Sigmoid colon (tissue), 4 donors: Measurements from ENCODE around the gene MAP1S.

Experiments used
- CTCF ChIP-seq, 4 experiments: fragments of 450-650 bp in 3 of 4; fragments of 200-600 bp in 1 of 4; IDR thresholded peaks; one replicate each; pipeline ENCODE4 v1.5.1; 2016 to 2019; ENCODE audit warnings: antibody characterized with exemption in 4 of 4, mild to moderate bottlenecking in 3 of 4, moderate library complexity in 2 of 4
- EP300 ChIP-seq, 4 donors: sonication (generic); formaldehyde crosslinking; IDR thresholded peaks; one replicate each; pipeline ENCODE4 v1.6.1; 2017; ENCODE audit warnings: antibody characterized with exemption in 4 of 4
- POLR2A ChIP-seq, 2 donors: fragments of 450-650 bp; IDR thresholded peaks; one replicate each; pipeline ENCODE4 v1.6.1; 2016; ENCODE audit warnings: antibody characterized with exemption in 2 of 2, mild to moderate bottlenecking in 2 of 2, moderate library complexity in 2 of 2
- POLR2AphosphoS5 ChIP-seq, 4 donors: sonication (generic); formaldehyde crosslinking; IDR thresholded peaks; one replicate each; pipeline ENCODE4 v1.6.1; 2017; ENCODE audit warnings: antibody characterized with exemption in 4 of 4

- TF ChIP-seq CTCF (IDR thresholded peaks at IDR 0.05) (no peak), POLR2A (IDR thresholded peaks at IDR 0.05) (no peak), POLR2AphosphoS5 (IDR thresholded peaks at IDR 0.05) (no peak), EP300 (IDR thresholded peaks at IDR 0.05) (no peak)
Observed at GRCh38 chr19:17686023-17686521, 33.2 kb upstream of the MAP1S start.
